IMR-90 (cell line): ENCODE data around the gene RAB25. TPM values are rescaled to one million over a fixed set of nuclear protein-coding genes. Genes with fewer than 3 reads are reported as not detected.

ENCODE experiments used
- ATAC-seq: fragments of 200-7000 bp; cut with Tn5 transposase; 2 replicates; pipeline ENCODE4 v1.9.1; 2020; ENCODE audit warnings: low read depth, mild to moderate bottlenecking, moderate library complexity
- BruUV-seq: library from RNA; stranded (reverse); fragments of 400-500 nt; replicated peaks from 2 replicates; lab custom pipeline; 2021; lab: Mats Ljungman, UMichigan
- CTCF ChIA-PET: fragments of 300-600 bp; formaldehyde crosslinking; extraction: SDS; loops from one replicate; lab custom pipeline; 2021; ENCODE audit warnings: antibody characterized with exemption; lab: Yijun Ruan, JAX
- POLR2A ChIA-PET: fragments of 300-600 bp; sonication (Branson Sonifier 250); formaldehyde crosslinking; loops from one replicate; lab custom pipeline; 2022; ENCODE audit warnings: antibody characterized with exemption; ENCODE audit not compliant: unreplicated experiment; lab: Charles Lee
- DNase-seq: peaks from one replicate; pipeline ENCODE4 v3.0.0; 2013
- H2AFZ ChIP-seq: replicated peaks from 2 replicates; pipeline ENCODE3; 2013; ENCODE audit warnings: low read length, mild to moderate bottlenecking; ENCODE audit not compliant: poor library complexity
- H2AK5ac ChIP-seq: 2 replicates; pipeline ENCODE4 v1.6.1; 2013; ENCODE audit warnings: low read depth, low read length, inconsistent platforms
- H2AK9ac ChIP-seq: replicated peaks from 2 replicates; pipeline ENCODE3; 2013; ENCODE audit warnings: mild to moderate bottlenecking, low read depth, low read length, moderate library complexity; ENCODE audit not compliant: poor library complexity
- H2BK120ac ChIP-seq: 2 replicates; pipeline ENCODE4 v1.6.1; 2013; ENCODE audit warnings: low read depth, low read length, inconsistent platforms
- H2BK15ac ChIP-seq: 3 replicates; pipeline ENCODE4 v1.6.1; 2013; ENCODE audit warnings: low read depth, low read length, inconsistent platforms
- H2BK20ac ChIP-seq: 2 replicates; pipeline ENCODE4 v1.6.1; 2013; ENCODE audit warnings: low read depth, mild to moderate bottlenecking, inconsistent platforms, low read length, moderate library complexity
- H2BK5ac ChIP-seq: 2 replicates; pipeline ENCODE4 v1.6.1; 2013; ENCODE audit warnings: mild to moderate bottlenecking, low read depth, low read length, inconsistent platforms; ENCODE audit not compliant: poor library complexity, severe bottlenecking
- H3K14ac ChIP-seq: replicated peaks from 2 replicates; pipeline ENCODE4 v1.6.1; 2013; ENCODE audit warnings: low read depth, low read length, inconsistent platforms
- H3K18ac ChIP-seq: 2 replicates; pipeline ENCODE4 v1.6.1; 2013; ENCODE audit warnings: low read depth, low read length, control low read depth
- H3K23ac ChIP-seq: 2 replicates; pipeline ENCODE4 v1.6.1; 2013; ENCODE audit warnings: low read depth, low read length, inconsistent platforms
- H3K27ac ChIP-seq: 2 replicates; pipeline ENCODE4 v1.5.1; 2013; ENCODE audit warnings: mild to moderate bottlenecking, control low read depth, low read length; ENCODE audit not compliant: insufficient read depth
- H3K27me3 ChIP-seq: 2 replicates; pipeline ENCODE4 v1.6.1; 2013; ENCODE audit warnings: low read length; ENCODE audit not compliant: control insufficient read depth, insufficient read depth
- H3K36me3 ChIP-seq: 2 replicates; pipeline ENCODE4 v1.6.1; 2013; ENCODE audit warnings: low read length, mixed read lengths; ENCODE audit not compliant: control insufficient read depth, insufficient read depth
- H3K4ac ChIP-seq: 2 replicates; pipeline ENCODE4 v1.6.1; 2013; ENCODE audit warnings: low read depth, low read length, inconsistent platforms
- H3K4me1 ChIP-seq: 2 replicates; pipeline ENCODE4 v1.6.1; 2013; ENCODE audit warnings: low read length, mixed read lengths; ENCODE audit not compliant: control insufficient read depth, insufficient read depth
- H3K4me2 ChIP-seq: 2 replicates; pipeline ENCODE4 v1.6.1; 2013; ENCODE audit warnings: low read depth, mild to moderate bottlenecking, control low read depth, low read length, moderate library complexity
- H3K4me3 ChIP-seq: 2 replicates; pipeline ENCODE4 v1.5.1; 2013; ENCODE audit warnings: low read depth, mild to moderate bottlenecking, control low read depth, low read length, moderate library complexity; ENCODE audit not compliant: insufficient read depth
- H3K56ac ChIP-seq: 2 replicates; pipeline ENCODE4 v1.6.1; 2013; ENCODE audit warnings: low read length, inconsistent platforms; ENCODE audit not compliant: insufficient read depth; ENCODE audit errors: extremely low read depth
- H3K79me1 ChIP-seq, 2 experiments: 2 replicates each; pipeline ENCODE4 v1.6.1; 2013; ENCODE audit warnings: low read length in 2 of 2, inconsistent platforms in 1 of 2, low read depth in 1 of 2
- H3K9ac ChIP-seq: 2 replicates; pipeline ENCODE4 v1.6.1; 2013; ENCODE audit warnings: low read depth, low read length, control low read depth
- H3K9me1 ChIP-seq: 2 replicates; pipeline ENCODE4 v1.6.1; 2013; ENCODE audit warnings: low read length, inconsistent platforms; ENCODE audit not compliant: insufficient read depth
- H3K9me3 ChIP-seq: 2 replicates; pipeline ENCODE4 v1.6.1; 2013; ENCODE audit warnings: low read length; ENCODE audit not compliant: control insufficient read depth, insufficient read depth
- H4K20me1 ChIP-seq: 2 replicates; pipeline ENCODE4 v1.6.1; 2013; ENCODE audit warnings: low read length, inconsistent platforms; ENCODE audit not compliant: insufficient read depth
- H4K5ac ChIP-seq: 2 replicates; pipeline ENCODE4 v1.6.1; 2013; ENCODE audit warnings: mild to moderate bottlenecking, low read depth, low read length, control low read depth
- H4K8ac ChIP-seq, 2 experiments: 2 replicates each; pipeline ENCODE4 v1.6.1; 2013; ENCODE audit warnings: low read depth in 2 of 2, low read length in 2 of 2, control low read depth in 1 of 2, inconsistent platforms in 1 of 2
- H4K91ac ChIP-seq: 2 replicates; pipeline ENCODE4 v1.6.1; 2013; ENCODE audit warnings: low read depth, low read length, inconsistent platforms; ENCODE audit not compliant: insufficient read depth
- CTCF ChIP-seq: conservative IDR thresholded peaks from 2 replicates; pipeline ENCODE4 v1.5.1; 2012; ENCODE audit warnings: mild to moderate bottlenecking, low read depth, low read length, improper control_type of control experiment
- RCOR1 ChIP-seq: IDR thresholded peaks from 2 replicates; pipeline ENCODE4 v1.6.1; 2012; ENCODE audit warnings: mild to moderate bottlenecking, low read length, improper control_type of control experiment; ENCODE audit not compliant: insufficient replicate concordance
- WGBS, 2 experiments: methylation state at CpG; one replicate each; pipeline versions ENCODE4 v1.1.5 to v1.1.7; 2013; ENCODE audit warnings: missing lambda C conversion rate in 2 of 2; ENCODE audit not compliant: insufficient read length in 1 of 2; ENCODE audit errors: extremely low coverage in 2 of 2; 5-methylcytosine and 5-hydroxymethylcytosine counted together
- dilution Hi-C: fragments of 300-500 bp; cut with HindIII; formaldehyde crosslinking; loops from one replicate; pipeline ENCODE4 v1.14.3; 2018; ENCODE audit warnings: low sequenced_read_pairs; ENCODE audit not compliant: unreplicated experiment
- in situ Hi-C: fragments of 300-500 bp; cut with MboI; formaldehyde crosslinking; loops from 3 replicates; pipeline ENCODE4 v1.14.3; 2019; ENCODE audit warnings: low sequenced_read_pairs, inconsistent platforms, mixed read lengths
- intact Hi-C: fragments of 100-400 bp; cut with micrococcal nuclease; formaldehyde crosslinking; loops from 2 replicates; pipeline ENCODE4 v1.10.0; 2022
- polyA plus RNA-seq, 3 experiments: library from polyadenylated mRNA; depleted of rRNA; stranded (reverse); fragments of >200 nt; gene quantifications; 2 replicates each; pipeline ENCODE4 v1.2.3, GENCODE V29; 2012; ENCODE audit warnings: low replicate concordance in 1 of 3
- total RNA-seq: library from RNA; depleted of rRNA; stranded (reverse); fragments of >200 nt; gene quantifications from 2 replicates; pipeline ENCODE4 v1.2.3, GENCODE V29; 2012

Gene RAB25
- total and polyA plus RNA-seq, 2 of the 4 experiments (the other 2 are of a cell fraction) = not detected

GRCh38 chr1:156111355-156111962, 50.5 kb downstream of the RAB25 start:
- ChIA-PET CTCF (no interaction called here), POLR2A (no interaction called here)
- Histone ChIP-seq H3K4me2 (no peak overlapping the region), H2AFZ (no peak overlapping the region), H3K4ac (peak overlapping the region; percentile 1; the same call in 1 of the 2 replicates), H3K27me3 (no peaks in the 10 kb centered on the region), H3K4me3 (no peak overlapping the region), H3K9ac (no peak overlapping the region), H3K9me3 (no peaks in the 10 kb centered on the region), H2BK5ac (no peak overlapping the region), H4K20me1 (peaks cover 19% of the 10 kb centered on the region), H4K8ac (no peak overlapping the region), H2BK20ac (no peak overlapping the region), H3K9me1 (peaks cover 7% of the 10 kb centered on the region; the same call in 1 of the 2 replicates), H3K56ac (no peak overlapping the region), H2BK120ac (no peak overlapping the region), H4K91ac (no peak overlapping the region), H3K23ac (no peak overlapping the region), H4K5ac (no peak overlapping the region), H3K18ac (no peak overlapping the region), H2AK9ac (peak overlapping the region; percentile 31), H3K14ac (no peak overlapping the region), H3K36me3 (no peaks in the 10 kb centered on the region), H3K79me1 (peaks cover 10 to 47% of the 10 kb centered on the region in 2 experiments), H3K27ac (no peak overlapping the region), H2BK15ac (no peak overlapping the region), H3K4me1 (peaks cover 18% of the 10 kb centered on the region), H2AK5ac (no peak overlapping the region; the same call in 1 of the 2 replicates)
- dilution Hi-C loops (no loop called here), in situ Hi-C loops (no loop called here), intact Hi-C loops (no loop called here)
- DNase-seq (no peak), ATAC-seq (no peak)
- WGBS, 2 experiments = no CpG with 5 or more reads among the region's 4 CpGs
- TF ChIP-seq RCOR1 (peak; percentile 33), CTCF (no peak)
- no TSS peak for BruUV-seq
